Mesendoderm (in vitro differentiated cells): ENCODE results near the gene GOLGA3.

Source experiments
- DNase-seq: peaks from one replicate; pipeline ENCODE4 v3.0.0; 2013
- H2AK5ac ChIP-seq: 2 replicates; pipeline ENCODE4 v1.6.1; 2013; ENCODE audit warnings: low read length, inconsistent platforms
- H2BK120ac ChIP-seq: 2 replicates; pipeline ENCODE4 v1.6.1; 2013; ENCODE audit warnings: low read depth, mild to moderate bottlenecking, low read length, moderate library complexity, mixed read lengths
- H2BK15ac ChIP-seq: replicated peaks from 2 replicates; pipeline ENCODE4 v1.6.1; 2013; ENCODE audit warnings: low read depth, mild to moderate bottlenecking, moderate library complexity
- H2BK5ac ChIP-seq: 2 replicates; pipeline ENCODE4 v1.6.1; 2013; ENCODE audit warnings: low read length, inconsistent platforms
- H3K18ac ChIP-seq: 2 replicates; pipeline ENCODE4 v1.6.1; 2013; ENCODE audit warnings: mild to moderate bottlenecking, low read length, mixed read lengths
- H3K23ac ChIP-seq: one replicate; pipeline ENCODE4 v1.6.1; 2013; ENCODE audit warnings: low read length
- H3K27ac ChIP-seq: 2 replicates; pipeline ENCODE4 v1.5.1; 2013; ENCODE audit warnings: low read depth, mild to moderate bottlenecking, inconsistent platforms, low read length, moderate library complexity
- H3K27me3 ChIP-seq: 2 replicates; pipeline ENCODE4 v1.6.1; 2013; ENCODE audit warnings: low read length, control low read depth, mild to moderate bottlenecking, inconsistent platforms; ENCODE audit not compliant: insufficient read depth, poor library complexity
- H3K36me3 ChIP-seq: 2 replicates; pipeline ENCODE4 v1.6.1; 2013; ENCODE audit warnings: low read length, inconsistent platforms; ENCODE audit not compliant: control insufficient read depth, insufficient read depth
- H3K4ac ChIP-seq: one replicate; pipeline ENCODE4 v1.6.1; 2013; ENCODE audit warnings: low read depth, mild to moderate bottlenecking, low read length, moderate library complexity
- H3K4me1 ChIP-seq: 2 replicates; pipeline ENCODE4 v1.6.1; 2013; ENCODE audit warnings: low read depth, low read length, inconsistent platforms; ENCODE audit not compliant: control insufficient read depth
- H3K4me2 ChIP-seq: 2 replicates; pipeline ENCODE4 v1.6.1; 2013; ENCODE audit warnings: low read length
- H3K4me3 ChIP-seq: 2 replicates; pipeline ENCODE4 v1.5.1; 2013; ENCODE audit warnings: mild to moderate bottlenecking, low read length
- H3K56ac ChIP-seq: one replicate; pipeline ENCODE4 v1.6.1; 2013; ENCODE audit warnings: low read length
- H3K79me1 ChIP-seq: 2 replicates; pipeline ENCODE4 v1.6.1; 2013; ENCODE audit warnings: low read length, inconsistent platforms
- H3K79me2 ChIP-seq: 2 replicates; pipeline ENCODE4 v1.6.1; 2013; ENCODE audit warnings: mild to moderate bottlenecking, low read length; ENCODE audit not compliant: control insufficient read depth, insufficient read depth
- H3K9ac ChIP-seq: 2 replicates; pipeline ENCODE4 v1.6.1; 2013; ENCODE audit warnings: low read length, inconsistent platforms
- H4K5ac ChIP-seq: one replicate; pipeline ENCODE4 v1.6.1; 2013; ENCODE audit warnings: low read length
- H4K8ac ChIP-seq: one replicate; pipeline ENCODE4 v1.6.1; 2013; ENCODE audit warnings: low read depth, mild to moderate bottlenecking, control low read depth, low read length, moderate library complexity
- WGBS: extraction: QIAGEN DNeasy Blood & Tissue Kit; methylation state at CpG from one replicate; pipeline ENCODE4 v1.1.7; 2013; ENCODE audit warnings: low lambda C conversion rate, missing lambda C conversion rate; ENCODE audit not compliant: insufficient coverage; ENCODE audit errors: extremely low coverage; 5-methylcytosine and 5-hydroxymethylcytosine counted together

Gene GOLGA3

DNA sequence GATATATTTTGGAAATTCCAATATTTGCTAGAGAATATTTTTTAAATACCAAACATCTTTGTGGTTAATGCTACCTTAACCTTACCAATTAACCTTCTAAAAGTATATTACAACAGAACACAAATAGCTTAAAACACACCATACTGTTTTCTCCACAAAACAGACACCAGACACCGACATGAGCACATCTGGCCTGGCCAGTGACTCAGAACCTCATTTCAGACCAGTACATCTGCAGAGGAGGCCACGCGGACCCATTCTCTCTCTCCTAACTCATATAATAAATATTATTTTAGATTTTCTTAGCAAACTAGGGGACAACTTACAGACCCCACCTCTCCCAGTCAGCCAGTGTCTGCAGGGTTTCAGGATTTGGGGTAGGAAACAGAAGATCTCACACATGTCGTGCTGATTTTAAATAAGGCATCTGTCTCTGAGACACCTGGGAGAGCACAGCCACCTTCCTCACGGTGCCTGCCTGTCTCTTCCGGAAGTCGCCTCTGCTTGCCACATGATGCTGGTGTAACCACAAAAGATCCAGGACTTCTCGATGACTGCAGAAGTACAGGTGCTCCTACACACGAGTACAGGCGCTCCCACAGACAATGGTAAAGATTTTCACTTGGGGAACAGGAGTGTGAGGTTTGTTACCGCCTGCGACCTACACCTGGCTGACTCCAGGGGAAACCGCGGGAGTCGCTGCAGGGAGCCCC, 57.4 kb downstream of the GOLGA3 start:
- no peak overlapping the region for H2AK5ac ChIP-seq
- H3K4me1 ChIP-seq: no peaks in the 10 kb centered on the region
- no peak overlapping the region for H3K18ac ChIP-seq
- no peak overlapping the region for H2BK15ac ChIP-seq
- H2BK120ac ChIP-seq: no peak overlapping the region
- no peaks in the 10 kb centered on the region for H3K79me2 ChIP-seq
- H4K8ac ChIP-seq: no peak overlapping the region
- H3K27ac ChIP-seq: no peak overlapping the region
- no CpG with 5 or more reads among the region's 15 CpGs for WGBS
- H3K4me2 ChIP-seq: no peak overlapping the region
- no peak overlapping the region for H3K4me3 ChIP-seq
- no peak for DNase-seq
- H3K23ac ChIP-seq: no peak overlapping the region
- no peaks in the 10 kb centered on the region for H3K27me3 ChIP-seq
- peaks cover 15% of the 10 kb centered on the region for H3K36me3 ChIP-seq
- no peaks in the 10 kb centered on the region for H3K79me1 ChIP-seq
- H3K4ac ChIP-seq: no peak overlapping the region
- no peak overlapping the region for H4K5ac ChIP-seq
- H3K56ac ChIP-seq: no peak overlapping the region
- H2BK5ac ChIP-seq: no peak overlapping the region
- H3K9ac ChIP-seq: no peak overlapping the region

DNA sequence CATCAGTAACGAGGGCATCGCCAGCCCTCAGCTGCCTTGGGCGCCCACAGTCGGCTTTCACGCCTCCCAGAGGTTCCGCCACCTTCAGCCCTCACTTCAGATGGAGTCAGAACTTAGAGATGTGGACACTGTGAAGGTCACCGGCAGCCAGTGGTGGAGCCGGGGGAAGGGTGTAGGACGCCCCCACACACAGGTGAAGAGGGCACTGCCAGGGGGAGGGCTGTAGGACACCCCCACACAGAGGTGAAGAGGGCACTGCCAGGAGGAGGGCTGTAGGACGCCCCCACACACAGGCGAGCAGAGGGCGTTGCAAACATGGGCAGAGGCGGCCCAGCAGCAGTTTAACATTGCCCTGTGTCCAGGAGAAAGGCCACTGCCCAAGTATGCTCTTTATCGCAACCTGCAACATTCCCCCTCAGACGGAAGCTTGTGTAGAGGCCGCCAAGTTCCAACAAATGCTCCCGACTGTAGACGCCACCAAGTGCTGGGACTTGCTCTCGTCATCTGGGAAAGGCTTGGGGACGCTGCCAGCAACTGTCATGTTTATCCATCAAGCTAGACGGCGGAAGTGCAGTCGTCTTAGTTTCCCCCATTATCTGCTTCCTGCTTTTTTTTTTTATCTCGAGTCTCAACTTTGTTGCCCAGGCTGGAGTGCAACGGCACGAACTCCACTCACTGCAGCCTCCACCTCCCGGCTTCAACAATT, 62.1 kb downstream of the GOLGA3 start:
- Histone ChIP-seq H3K79me1 (peaks cover 2% of the 10 kb centered on the region), H3K27ac (no peak overlapping the region), H3K9ac (no peak overlapping the region), H2BK120ac (no peak overlapping the region), H3K79me2 (peaks cover under 1% of the 10 kb centered on the region), H4K5ac (no peak overlapping the region), H3K4me1 (no peaks in the 10 kb centered on the region), H3K23ac (no peak overlapping the region), H3K27me3 (no peaks in the 10 kb centered on the region), H3K4me2 (no peak overlapping the region), H2AK5ac (no peak overlapping the region), H3K56ac (no peak overlapping the region), H2BK5ac (no peak overlapping the region), H4K8ac (no peak overlapping the region), H3K36me3 (peaks cover 5% of the 10 kb centered on the region), H2BK15ac (no peak overlapping the region), H3K4me3 (no peak overlapping the region), H3K4ac (no peak overlapping the region), H3K18ac (no peak overlapping the region)
- no CpG with 5 or more reads among the region's 27 CpGs for WGBS
- no peak for DNase-seq

DNA sequence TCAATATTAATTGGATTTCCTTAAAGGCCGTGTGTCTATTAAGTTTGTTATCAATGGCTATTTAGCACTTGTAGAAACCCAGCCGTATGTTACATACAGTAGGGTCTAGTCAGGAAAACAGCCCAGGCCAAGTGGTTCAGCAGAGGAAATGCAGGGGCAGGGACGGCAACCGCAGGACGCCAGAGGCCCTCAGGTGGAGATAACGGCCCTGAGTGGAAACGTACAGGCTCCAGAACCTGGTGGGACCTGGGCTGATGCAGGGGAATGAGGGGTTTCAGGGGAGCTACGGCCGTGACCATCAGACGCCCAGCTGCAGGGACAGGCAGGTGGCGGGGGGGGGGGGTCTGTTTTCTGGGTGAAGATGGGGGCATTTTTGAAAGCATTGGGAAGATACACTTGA, 63.3 kb downstream of the GOLGA3 start:
- H4K5ac ChIP-seq: no peak overlapping the region
- H2BK120ac ChIP-seq: no peak overlapping the region
- no peak overlapping the region for H3K4ac ChIP-seq
- peaks cover 12% of the 10 kb centered on the region for H3K79me2 ChIP-seq
- H2BK5ac ChIP-seq: no peak overlapping the region
- H3K27ac ChIP-seq: no peak overlapping the region
- H3K23ac ChIP-seq: no peak overlapping the region
- peaks cover 2% of the 10 kb centered on the region for H3K79me1 ChIP-seq
- H3K4me3 ChIP-seq: no peak overlapping the region
- no peak overlapping the region for H3K18ac ChIP-seq
- no peak overlapping the region for H2BK15ac ChIP-seq
- WGBS: no CpG with 5 or more reads among the region's 11 CpGs
- no peak overlapping the region for H3K4me2 ChIP-seq
- H3K9ac ChIP-seq: no peak overlapping the region
- H3K4me1 ChIP-seq: no peaks in the 10 kb centered on the region
- H3K36me3 ChIP-seq: peaks cover 3% of the 10 kb centered on the region
- H3K27me3 ChIP-seq: no peaks in the 10 kb centered on the region
- H4K8ac ChIP-seq: no peak overlapping the region
- no peak overlapping the region for H2AK5ac ChIP-seq
- peak; percentile 16 for DNase-seq
- no peak overlapping the region for H3K56ac ChIP-seq

- Histone ChIP-seq H4K5ac (no peak overlapping the region), H3K4me1 (no peaks in the 10 kb centered on the region), H2BK120ac (no peak overlapping the region), H3K23ac (no peak overlapping the region), H3K56ac (no peak overlapping the region), H3K4me3 (no peak overlapping the region), H3K27ac (no peak overlapping the region), H2BK5ac (no peak overlapping the region), H3K79me2 (peaks cover 21% of the 10 kb centered on the region), H3K27me3 (no peaks in the 10 kb centered on the region), H2BK15ac (no peak overlapping the region), H3K4me2 (no peak overlapping the region), H2AK5ac (no peak overlapping the region), H3K9ac (no peak overlapping the region), H4K8ac (no peak overlapping the region), H3K18ac (no peak overlapping the region), H3K79me1 (peaks cover 4% of the 10 kb centered on the region), H3K36me3 (peaks cover under 1% of the 10 kb centered on the region), H3K4ac (no peak overlapping the region)
- WGBS: no CpG with 5 or more reads among the region's 20 CpGs
- DNase-seq: no peak
Measured at GRCh38 chr12:132764231-132764630, 64.4 kb downstream of the GOLGA3 start.

GRCh38 chr12:132761921-132762583, 66.6 kb downstream of the GOLGA3 start:
- Histone ChIP-seq H2BK5ac (peak overlapping the region; percentile 50), H3K79me2 (peaks cover 42% of the 10 kb centered on the region), H4K8ac (peak overlapping the region; percentile 69), H2AK5ac (no peak overlapping the region), H3K9ac (peak overlapping the region; percentile 97), H2BK120ac (peak overlapping the region; percentile 66), H3K4me2 (peak overlapping the region; percentile 68), H3K27me3 (peaks cover under 1% of the 10 kb centered on the region), H3K18ac (peak overlapping the region; percentile 99), H3K23ac (no peak overlapping the region), H3K56ac (peak overlapping the region; percentile 95), H4K5ac (no peak overlapping the region), H3K4me1 (no peaks in the 10 kb centered on the region), H2BK15ac (no peak overlapping the region), H3K4me3 (peak overlapping the region; percentile 79), H3K27ac (peak overlapping the region; percentile 99), H3K4ac (peak overlapping the region; percentile 58), H3K79me1 (peaks cover 6% of the 10 kb centered on the region), H3K36me3 (peaks cover under 1% of the 10 kb centered on the region)
- DNase-seq: peak; percentile 87
- WGBS: no CpG with 5 or more reads among the region's 89 CpGs
